WTC11 (cell line): ENCODE data around the gene COL5A1.

Experiments
- AFF4 ChIP-seq: sonication (generic); formaldehyde crosslinking; IDR thresholded peaks from 2 replicates; pipeline ENCODE4 v1.8.1; 2023; ENCODE audit warnings: mild to moderate bottlenecking, missing genetic modification reagents, borderline replicate concordance
- ATF3 ChIP-seq: sonication (generic); formaldehyde crosslinking; conservative IDR thresholded peaks from 2 replicates; pipeline ENCODE4 v1.8.1; 2022; ENCODE audit warnings: mild to moderate bottlenecking, missing genetic modification reagents
- CTCF ChIP-seq: fragments of 200-600 bp; IDR thresholded peaks from 2 replicates; pipeline ENCODE4 v1.8.0; 2022; ENCODE audit warnings: antibody characterized with exemption
- GTF2I ChIP-seq: fragments of 250-450 bp; sonication (Bioruptor Pico); conservative IDR thresholded peaks from 2 replicates; pipeline ENCODE4 v1.4.0; 2021; ENCODE audit warnings: mild to moderate bottlenecking
- JUN ChIP-seq: sonication (generic); formaldehyde crosslinking; IDR thresholded peaks from 2 replicates; pipeline ENCODE4 v1.8.0; 2023; ENCODE audit warnings: mild to moderate bottlenecking, missing genetic modification reagents
- OVOL2 ChIP-seq: fragments of 250-450 bp; sonication (Bioruptor Pico); IDR thresholded peaks from 2 replicates; pipeline ENCODE4 v1.9.0; 2021; ENCODE audit warnings: mild to moderate bottlenecking, borderline replicate concordance
- SMAD3 ChIP-seq: sonication (generic); formaldehyde crosslinking; IDR thresholded peaks from 2 replicates; pipeline ENCODE4 v1.8.0; 2022; ENCODE audit warnings: missing genetic modification reagents, mild to moderate bottlenecking, borderline replicate concordance
- TEAD4 ChIP-seq: sonication (generic); formaldehyde crosslinking; IDR thresholded peaks from 2 replicates; pipeline ENCODE4 v1.8.0; 2022; ENCODE audit warnings: mild to moderate bottlenecking, missing genetic modification reagents
- ZNF121 ChIP-seq: sonication (generic); formaldehyde crosslinking; IDR thresholded peaks from 2 replicates; pipeline ENCODE4 v1.8.0; 2023; ENCODE audit warnings: missing genetic modification reagents

- TF ChIP-seq CTCF (no peak), JUN (CRISPR knock-in tag) (no peak), SMAD3 (CRISPR knock-in tag) (no peak), OVOL2 (CRISPR knock-in tag) (no peak), ATF3 (no peak), TEAD4 (CRISPR knock-in tag) (no peak), AFF4 (no peak), GTF2I (no peak), ZNF121 (CRISPR knock-in tag) (no peak)
Observed at GRCh38 chr9:134782921-134783698, 141.5 kb downstream of the COL5A1 start.
